ENCODE measurements around the gene CLEC10A.
"Not testable (repeated sequence)": the region's sequence is repeated elsewhere in the genome, so short reads cannot be mapped to it uniquely, and the experiment has no call there.

Gene CLEC10A

DNA sequence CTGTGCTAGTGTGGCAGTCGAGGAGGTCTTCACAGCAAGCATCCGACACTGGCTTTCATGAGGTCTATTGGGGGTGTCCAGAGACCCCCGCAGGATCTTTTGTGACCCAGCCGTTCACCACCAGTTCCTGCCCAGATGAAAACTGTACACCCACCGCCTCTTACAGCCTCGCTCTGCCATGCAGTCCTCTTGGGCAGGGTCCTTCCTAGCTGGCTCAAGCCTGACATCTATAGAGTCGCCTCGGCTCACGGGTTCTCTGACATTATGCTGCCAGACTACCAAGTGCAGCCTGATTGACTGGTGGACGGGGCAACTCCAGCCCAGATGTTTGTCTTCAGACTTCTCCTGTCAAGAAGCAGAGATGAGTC is 14.6 kb upstream of the CLEC10A start:
- TF ChIP-seq, protein P1, sequence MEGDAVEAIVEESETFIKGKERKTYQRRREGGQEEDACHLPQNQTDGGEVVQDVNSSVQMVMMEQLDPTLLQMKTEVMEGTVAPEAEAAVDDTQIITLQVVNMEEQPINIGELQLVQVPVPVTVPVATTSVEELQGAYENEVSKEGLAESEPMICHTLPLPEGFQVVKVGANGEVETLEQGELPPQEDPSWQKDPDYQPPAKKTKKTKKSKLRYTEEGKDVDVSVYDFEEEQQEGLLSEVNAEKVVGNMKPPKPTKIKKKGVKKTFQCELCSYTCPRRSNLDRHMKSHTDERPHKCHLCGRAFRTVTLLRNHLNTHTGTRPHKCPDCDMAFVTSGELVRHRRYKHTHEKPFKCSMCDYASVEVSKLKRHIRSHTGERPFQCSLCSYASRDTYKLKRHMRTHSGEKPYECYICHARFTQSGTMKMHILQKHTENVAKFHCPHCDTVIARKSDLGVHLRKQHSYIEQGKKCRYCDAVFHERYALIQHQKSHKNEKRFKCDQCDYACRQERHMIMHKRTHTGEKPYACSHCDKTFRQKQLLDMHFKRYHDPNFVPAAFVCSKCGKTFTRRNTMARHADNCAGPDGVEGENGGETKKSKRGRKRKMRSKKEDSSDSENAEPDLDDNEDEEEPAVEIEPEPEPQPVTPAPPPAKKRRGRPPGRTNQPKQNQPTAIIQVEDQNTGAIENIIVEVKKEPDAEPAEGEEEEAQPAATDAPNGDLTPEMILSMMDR (IDR thresholded peaks at IDR 0.05; ENCODE audit: low read depth, low read length), result no peak
- no peak overlapping the region for H3K4me3 ChIP-seq (ENCODE audit: low read depth, low read length)

DNA sequence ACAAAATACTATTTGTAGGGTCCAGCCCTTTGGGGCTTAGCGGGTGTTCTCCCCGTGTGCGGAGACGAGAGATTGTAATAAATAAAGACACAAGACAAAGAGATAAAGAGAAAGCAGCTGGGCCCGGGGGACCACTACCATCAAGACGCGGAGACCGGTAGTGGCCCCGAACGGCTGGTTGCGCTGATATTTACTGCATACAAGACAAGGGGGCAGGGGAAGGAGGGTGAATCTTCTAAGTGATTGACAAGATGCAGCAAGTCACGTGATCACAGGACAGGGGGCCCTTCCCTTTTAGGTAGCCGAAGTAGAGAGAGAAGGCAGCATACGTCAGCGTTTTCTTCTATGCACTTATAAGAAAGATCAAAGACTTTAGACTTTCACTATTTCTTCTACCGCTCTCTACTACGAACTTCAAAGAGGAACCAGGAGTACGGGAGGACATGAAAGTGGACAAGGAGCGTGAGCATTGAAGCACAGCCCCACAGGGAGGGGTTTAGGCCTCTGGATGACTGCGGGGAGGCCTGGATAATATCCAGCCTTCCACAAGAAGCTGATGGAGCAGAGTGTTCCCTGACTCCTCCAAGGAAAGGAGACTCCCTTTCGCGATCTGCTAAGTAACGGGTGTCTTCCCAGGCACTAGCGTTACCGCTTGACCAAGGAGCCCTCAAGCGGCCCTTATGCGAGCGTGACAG is 11.4 kb upstream of the CLEC10A start:
- H3K4me3 ChIP-seq (ENCODE audit: low read depth, low read length), result not testable (repeated sequence)

GRCh38 chr17:7089570-7089969 is 9.5 kb upstream of the CLEC10A start:
- H3K4me3 ChIP-seq (ENCODE audit: low read depth, low read length), result not testable (repeated sequence)

GRCh38 chr17:7088442-7088841 is 8.4 kb upstream of the CLEC10A start:
- H3K4me3 ChIP-seq (ENCODE audit: low read depth, low read length), result not testable (repeated sequence)

- H3K4me3 ChIP-seq (ENCODE audit: low read depth, low read length), result no peak overlapping the region
- TF ChIP-seq, protein P1 (IDR thresholded peaks at IDR 0.05; ENCODE audit: low read depth, low read length), result no peak
Measured at GRCh38 chr17:7084088-7084487, 4.0 kb upstream of the CLEC10A start.

- H3K4me3 ChIP-seq (ENCODE audit: low read depth, low read length), result no peak overlapping the region
- TF ChIP-seq, protein P1 (IDR thresholded peaks at IDR 0.05; ENCODE audit: low read depth, low read length), result no peak
Measured at GRCh38 chr17:7083592-7083991, 3.5 kb upstream of the CLEC10A start.

- TF ChIP-seq, protein P1 (IDR thresholded peaks at IDR 0.05; ENCODE audit: low read depth, low read length), result no peak
- no peak overlapping the region for H3K4me3 ChIP-seq (ENCODE audit: low read depth, low read length)
Measured at GRCh38 chr17:7081341-7082062, 1.5 kb upstream of the CLEC10A start.

GRCh38 chr17:7080456-7081041 is 498 bp upstream of the CLEC10A start:
- TF ChIP-seq, protein P1 (IDR thresholded peaks at IDR 0.05; ENCODE audit: low read depth, low read length), result no peak
- H3K4me3 ChIP-seq (ENCODE audit: low read depth, low read length), result no peak overlapping the region

GRCh38 chr17:7078711-7079110 is 1.3 kb downstream of the CLEC10A start:
- no peak overlapping the region for H3K4me3 ChIP-seq (ENCODE audit: low read depth, low read length)
- TF ChIP-seq, protein P1 (IDR thresholded peaks at IDR 0.05; ENCODE audit: low read depth, low read length), result no peak

Data from WI38 (cell line).